Immature natural killer cell (primary cell): ENCODE measurements around the gene YIPF6. TPM values are rescaled to one million over a fixed set of nuclear protein-coding genes. Genes with fewer than 3 reads are reported as not detected.

Source experiments
- polyA plus RNA-seq, 3 donors: library from polyadenylated mRNA; unstranded; fragments of 300-500 nt; fragmentation: Illumina TruSeq; gene quantifications; one replicate each; pipeline ENCODE4 v1.2.3, GENCODE V29; 2021

The YIPF6 gene
- polyA plus RNA-seq, 3 donors from 2014 or later: 24.3 to 29.1 (median 25.8) TPM

Other genes starting within 250 kb of the YIPF6 start
- under 1 TPM in 2 of 3 donors, not detected in 1; 0.31 to 0.49 TPM for gene OPHN1, start 65.6 kb upstream of the YIPF6 start, polyA plus RNA-seq
- under 1 TPM in 2 of 3 donors, not detected in 1; 0.22 to 0.27 TPM for gene STARD8, start 148.6 kb downstream of the YIPF6 start, polyA plus RNA-seq